Panc1 (cell line): ENCODE data around the gene ISG20L2.

Source experiments
- SIN3A ChIP-seq: IDR thresholded peaks from 2 replicates; pipeline ENCODE4 v1.6.1; 2012; ENCODE audit warnings: low read depth, mild to moderate bottlenecking, low read length, moderate library complexity, borderline replicate concordance; ENCODE audit not compliant: insufficient read depth
- TF ChIP-seq, protein P1 (sequence below): fragments of 450-650 bp; IDR thresholded peaks from 2 replicates; pipeline ENCODE4 v1.5.1; 2017; ENCODE audit warnings: mild to moderate bottlenecking

DNA sequence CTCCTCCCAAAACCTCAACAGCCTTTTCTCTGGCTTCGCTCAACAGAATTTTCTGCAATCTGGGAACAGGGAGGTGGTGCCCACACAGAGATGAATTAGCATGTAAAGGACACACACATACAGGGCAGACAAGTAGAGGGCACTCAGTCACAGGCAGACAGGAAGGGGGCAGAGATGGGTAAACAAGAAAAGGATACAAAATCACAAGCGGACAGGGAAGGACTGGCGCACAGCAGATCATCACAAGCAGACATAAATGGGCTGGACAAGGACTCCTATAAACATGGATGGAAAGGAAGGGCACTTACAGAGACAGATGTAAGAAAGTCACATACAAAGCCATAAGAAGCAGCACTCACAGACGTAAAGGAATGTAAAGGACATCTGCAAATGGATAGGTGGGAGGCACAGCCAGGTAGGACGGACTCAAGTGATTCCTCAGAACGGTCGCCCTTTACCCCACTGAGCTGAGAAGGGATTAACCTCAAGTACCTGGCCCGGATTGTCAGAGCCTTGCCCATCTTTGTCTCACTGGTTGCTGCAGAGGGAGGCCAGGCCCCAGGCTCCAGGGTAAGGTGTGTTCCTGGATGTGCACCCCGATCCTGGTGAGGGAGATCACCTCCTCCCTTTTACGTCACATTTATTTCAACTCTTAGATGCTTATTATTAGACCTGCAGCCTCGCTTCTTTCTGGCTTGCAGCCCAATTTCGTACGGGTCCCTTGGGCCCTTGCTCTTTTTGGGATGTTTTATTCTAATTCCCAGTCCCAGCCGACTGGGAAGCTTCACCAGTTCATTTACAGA, 37.9 kb upstream of the ISG20L2 start:
- TF ChIP-seq, protein P1, sequence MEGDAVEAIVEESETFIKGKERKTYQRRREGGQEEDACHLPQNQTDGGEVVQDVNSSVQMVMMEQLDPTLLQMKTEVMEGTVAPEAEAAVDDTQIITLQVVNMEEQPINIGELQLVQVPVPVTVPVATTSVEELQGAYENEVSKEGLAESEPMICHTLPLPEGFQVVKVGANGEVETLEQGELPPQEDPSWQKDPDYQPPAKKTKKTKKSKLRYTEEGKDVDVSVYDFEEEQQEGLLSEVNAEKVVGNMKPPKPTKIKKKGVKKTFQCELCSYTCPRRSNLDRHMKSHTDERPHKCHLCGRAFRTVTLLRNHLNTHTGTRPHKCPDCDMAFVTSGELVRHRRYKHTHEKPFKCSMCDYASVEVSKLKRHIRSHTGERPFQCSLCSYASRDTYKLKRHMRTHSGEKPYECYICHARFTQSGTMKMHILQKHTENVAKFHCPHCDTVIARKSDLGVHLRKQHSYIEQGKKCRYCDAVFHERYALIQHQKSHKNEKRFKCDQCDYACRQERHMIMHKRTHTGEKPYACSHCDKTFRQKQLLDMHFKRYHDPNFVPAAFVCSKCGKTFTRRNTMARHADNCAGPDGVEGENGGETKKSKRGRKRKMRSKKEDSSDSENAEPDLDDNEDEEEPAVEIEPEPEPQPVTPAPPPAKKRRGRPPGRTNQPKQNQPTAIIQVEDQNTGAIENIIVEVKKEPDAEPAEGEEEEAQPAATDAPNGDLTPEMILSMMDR, result no peak
- TF ChIP-seq SIN3A, result no peak
